Stimulated activated CD8-positive, alpha-beta memory T cell treated with anti-CD3 and anti-CD28 coated beads, Interleukin-4, amount 100 ng/mL, for 4 hours (primary cell): ENCODE results near the gene EFNA2.
A peak's percentile ranks its signal among the peaks of the same experiment; 100 is the strongest.
"Not testable (repeated sequence)": the region's sequence is repeated elsewhere in the genome, so short reads cannot be mapped to it uniquely, and the experiment has no call there.

ENCODE experiments used
- DNase-seq, 2 donors: peaks; one replicate each; pipeline ENCODE4 v3.0.0-alpha.2; 2020; ENCODE audit warnings: low read depth in 2 of 2, low spot score in 1 of 2

Gene EFNA2

GRCh38 chr19:1285737-1286360 lies at the start of gene EFNA2:
Gene EFNA2, plus strand, starts transcription at chr19:1285873. Its CDS starts 296 bp downstream, at chr19:1286169.
- DNase-seq = no peak

DNA sequence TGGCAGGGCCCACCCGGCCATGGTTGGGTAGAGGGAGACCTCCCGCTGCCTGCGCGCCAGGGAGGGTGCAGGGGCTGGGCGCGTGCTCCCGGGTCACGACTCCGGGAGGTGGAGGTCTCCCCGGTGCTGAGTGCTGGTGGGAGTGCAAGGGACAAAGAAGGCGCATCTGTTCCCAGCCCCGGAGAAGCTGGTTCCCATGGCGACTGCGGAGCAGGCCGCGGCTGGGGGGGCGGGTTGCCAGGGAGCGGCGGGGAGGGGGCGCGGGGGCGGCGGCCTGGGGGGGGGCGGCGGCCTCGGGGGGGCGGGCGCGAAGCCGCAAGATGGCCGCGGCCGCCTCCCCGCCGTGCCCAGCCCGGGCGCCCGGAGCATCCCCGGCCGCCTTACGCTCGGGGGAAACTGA lies 49.1 kb upstream of the EFNA2 start:
- DNase-seq = no peak

GRCh38 chr19:1237027-1237659 lies 48.5 kb upstream of the EFNA2 start:
- DNase-seq = no peak

DNA sequence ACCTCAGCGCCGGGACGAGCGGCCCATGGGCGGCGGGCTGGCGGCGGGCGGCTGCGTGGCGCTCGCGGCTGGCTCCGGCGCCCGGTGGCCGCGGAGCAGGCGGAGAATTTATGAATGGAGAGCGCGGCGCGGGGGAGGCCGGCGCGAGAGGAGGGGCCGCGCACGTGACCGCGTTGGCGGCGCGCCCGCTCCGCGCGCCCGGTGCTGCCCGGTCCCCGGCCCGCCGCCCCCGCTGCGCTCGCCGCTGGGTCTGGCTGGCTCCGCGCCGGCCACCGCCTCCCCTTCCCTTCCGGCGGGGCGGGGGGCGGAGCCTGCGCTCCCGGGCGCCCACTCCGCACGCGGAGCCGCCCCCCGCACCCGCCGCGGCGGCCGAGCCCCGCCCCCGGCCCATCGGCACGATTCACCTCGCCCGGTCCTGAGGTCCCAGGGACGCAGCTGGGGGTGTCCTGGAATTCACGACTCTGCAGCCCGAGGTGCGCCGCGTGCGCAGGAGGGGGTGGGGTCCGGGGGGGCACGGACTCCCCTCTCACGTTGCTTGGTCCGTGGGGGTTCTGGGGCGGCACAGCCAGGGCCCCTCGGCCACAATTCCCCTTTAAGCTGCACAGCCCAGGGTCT lies 47.8 kb upstream of the EFNA2 start, which contains the start of gene CBARP:
Gene CBARP (minus strand): TSS at position 252 of the 615 bp plus-strand sequence. CDS start 1,905 bp downstream, outside the sequence.
- DNase-seq = no peak

DNA sequence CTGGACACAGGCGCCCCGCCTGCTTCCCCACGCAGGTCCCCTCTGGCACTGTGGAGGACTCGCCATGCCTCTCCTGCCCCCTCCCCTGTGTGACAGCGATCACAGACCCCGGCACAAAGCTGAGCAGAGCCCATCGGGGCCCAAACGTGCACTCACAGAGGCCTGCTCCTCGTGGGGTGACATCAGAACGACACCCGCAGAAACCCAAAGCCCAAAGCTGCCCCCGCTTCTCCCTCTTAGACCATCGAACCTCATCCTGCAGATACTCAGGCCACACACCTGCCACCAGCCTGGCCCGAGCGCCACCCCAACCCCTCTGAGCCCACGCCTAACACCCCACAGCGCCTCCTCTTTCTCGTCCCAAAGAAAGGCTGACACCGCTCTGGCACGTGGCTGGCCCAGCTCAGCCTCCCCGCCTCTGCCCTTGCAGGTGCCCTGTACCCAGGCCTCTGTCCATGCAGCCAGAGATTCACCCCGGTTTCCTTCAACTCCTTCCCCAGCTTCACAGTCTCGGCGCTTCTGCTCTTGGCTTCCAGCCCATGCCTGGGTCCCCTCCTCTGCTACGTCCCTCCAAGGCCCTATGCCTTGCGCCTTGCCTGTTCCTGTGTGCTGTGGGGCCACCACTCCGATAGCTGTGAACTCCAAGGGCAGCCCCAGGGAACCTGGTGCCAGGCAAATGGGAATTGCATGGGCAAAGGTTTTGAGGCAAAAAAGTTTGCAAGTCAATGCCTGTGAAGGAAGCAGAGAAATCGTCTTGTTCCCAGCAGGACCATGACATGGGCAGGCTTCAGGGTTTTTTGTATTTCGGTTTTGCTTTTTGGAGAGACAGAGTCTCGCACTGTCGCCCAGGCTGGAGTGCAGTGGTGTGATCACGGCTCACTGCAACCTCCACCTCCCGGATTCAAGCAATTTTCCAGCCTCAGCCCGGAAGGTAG lies 47.0 kb upstream of the EFNA2 start:
- no peak for DNase-seq

DNA sequence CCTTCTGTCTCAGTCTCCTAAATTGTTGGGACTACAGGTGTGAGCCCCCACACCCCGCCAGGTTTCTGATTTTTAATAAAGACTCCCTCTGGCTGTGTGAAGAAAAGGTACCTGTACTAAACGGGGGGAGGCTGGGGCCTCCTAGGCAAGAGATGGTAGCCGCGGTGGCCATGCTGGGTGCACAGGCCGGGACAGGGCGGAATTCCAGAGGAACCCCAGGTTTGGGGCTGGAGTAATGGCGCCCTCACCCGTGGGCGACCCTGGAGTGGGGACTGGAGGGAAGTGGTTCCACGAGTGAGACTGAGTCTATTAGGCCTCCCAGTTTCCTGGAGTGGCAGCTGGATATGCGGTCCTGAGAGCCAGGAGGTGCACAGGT lies 46.3 kb upstream of the EFNA2 start:
- DNase-seq = no peak

DNA sequence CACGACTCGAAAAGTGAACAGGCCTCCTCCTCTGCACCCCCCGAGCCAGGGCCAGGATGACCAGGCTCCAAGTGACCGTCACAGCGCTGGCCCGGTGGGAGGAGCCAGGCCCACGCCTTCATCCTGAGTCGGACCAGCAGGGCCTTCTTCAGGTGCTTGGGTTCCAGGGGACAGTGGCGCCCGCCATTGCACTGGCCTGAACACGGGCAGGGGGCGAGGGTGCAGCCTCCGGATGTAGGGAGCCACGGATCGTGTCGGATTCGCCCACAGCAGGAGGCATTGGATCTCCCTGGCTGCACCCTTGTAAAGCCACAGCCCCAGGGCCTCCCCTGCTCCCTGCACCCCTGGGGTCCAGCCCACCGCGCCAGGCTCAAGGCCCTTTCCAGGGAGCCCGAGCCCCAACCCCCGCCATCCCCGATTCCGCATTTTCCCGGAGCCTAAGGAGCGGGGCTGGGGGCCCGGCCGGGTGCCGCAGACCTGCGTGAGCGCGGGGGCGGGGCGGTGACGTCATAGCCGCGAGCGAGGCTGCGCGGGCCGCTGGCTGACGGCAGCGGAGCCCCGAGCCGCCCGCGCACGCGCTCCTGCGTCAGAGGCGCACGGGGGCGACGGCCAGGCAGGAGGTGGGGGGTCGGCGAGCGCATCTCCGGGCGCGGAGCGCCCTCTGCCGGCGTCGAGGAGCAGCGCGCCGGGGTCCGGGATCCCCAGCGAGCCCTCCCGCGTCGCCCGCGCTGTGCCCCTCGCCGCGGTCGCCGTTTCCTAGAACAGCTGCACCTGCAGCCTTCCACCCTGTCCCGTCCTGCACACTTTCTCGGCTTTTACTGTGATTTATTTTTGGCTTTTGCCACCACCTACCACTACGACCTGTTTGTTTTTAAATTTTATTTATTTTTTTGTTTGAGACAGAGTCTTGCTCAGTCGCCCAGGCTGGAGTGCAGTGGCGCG lies 45.6 kb upstream of the EFNA2 start:
- DNase-seq = peak; percentile 81 to 92

- no peak for DNase-seq
Observed at GRCh38 chr19:1240925-1241324, 44.7 kb upstream of the EFNA2 start.

- DNase-seq = peak in 1 of 2 donors; percentile 90
Observed at GRCh38 chr19:1241417-1242095, 44.1 kb upstream of the EFNA2 start, which contains the start of gene ATP5F1D. Gene ATP5F1D, plus strand, starts transcription at chr19:1241751. Its CDS starts 100 bp downstream, at chr19:1241851.

DNA sequence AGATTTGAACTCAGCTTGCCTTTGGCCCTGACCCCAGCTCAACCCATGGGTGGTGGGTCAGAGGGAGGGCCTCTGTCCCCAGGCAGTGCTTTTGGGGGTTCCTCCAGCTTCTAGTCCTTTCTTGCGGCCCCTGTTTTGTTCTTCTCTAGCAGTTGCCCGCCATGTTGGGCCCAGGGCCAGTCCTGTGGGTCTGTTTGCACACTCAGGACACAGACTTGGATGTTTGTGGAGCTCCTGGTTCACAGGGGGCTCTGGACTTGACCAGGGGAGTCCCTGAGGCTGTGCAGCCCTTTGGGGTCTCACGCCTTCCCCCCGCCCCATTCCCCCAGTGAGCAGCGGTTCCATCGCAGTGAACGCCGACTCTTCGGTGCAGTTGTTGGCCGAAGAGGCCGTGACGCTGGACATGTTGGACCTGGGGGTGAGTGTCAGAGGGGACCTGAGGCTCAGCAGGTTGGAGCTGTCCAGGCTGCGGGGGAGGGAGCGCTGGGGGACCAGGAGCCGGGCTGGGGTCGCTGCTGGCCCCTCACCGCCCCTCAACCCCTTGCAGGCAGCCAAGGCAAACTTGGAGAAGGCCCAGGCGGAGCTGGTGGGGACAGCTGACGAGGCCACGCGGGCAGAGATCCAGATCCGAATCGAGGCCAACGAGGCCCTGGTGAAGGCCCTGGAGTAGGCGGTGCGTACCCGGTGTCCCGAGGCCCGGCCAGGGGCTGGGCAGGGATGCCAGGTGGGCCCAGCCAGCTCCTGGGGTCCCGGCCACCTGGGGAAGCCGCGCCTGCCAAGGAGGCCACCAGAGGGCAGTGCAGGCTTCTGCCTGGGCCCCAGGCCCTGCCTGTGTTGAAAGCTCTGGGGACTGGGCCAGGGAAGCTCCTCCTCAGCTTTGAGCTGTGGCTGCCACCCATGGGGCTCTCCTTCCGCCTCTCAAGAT lies 41.6 kb upstream of the EFNA2 start:
- DNase-seq = peak; percentile 76 to 77

DNA sequence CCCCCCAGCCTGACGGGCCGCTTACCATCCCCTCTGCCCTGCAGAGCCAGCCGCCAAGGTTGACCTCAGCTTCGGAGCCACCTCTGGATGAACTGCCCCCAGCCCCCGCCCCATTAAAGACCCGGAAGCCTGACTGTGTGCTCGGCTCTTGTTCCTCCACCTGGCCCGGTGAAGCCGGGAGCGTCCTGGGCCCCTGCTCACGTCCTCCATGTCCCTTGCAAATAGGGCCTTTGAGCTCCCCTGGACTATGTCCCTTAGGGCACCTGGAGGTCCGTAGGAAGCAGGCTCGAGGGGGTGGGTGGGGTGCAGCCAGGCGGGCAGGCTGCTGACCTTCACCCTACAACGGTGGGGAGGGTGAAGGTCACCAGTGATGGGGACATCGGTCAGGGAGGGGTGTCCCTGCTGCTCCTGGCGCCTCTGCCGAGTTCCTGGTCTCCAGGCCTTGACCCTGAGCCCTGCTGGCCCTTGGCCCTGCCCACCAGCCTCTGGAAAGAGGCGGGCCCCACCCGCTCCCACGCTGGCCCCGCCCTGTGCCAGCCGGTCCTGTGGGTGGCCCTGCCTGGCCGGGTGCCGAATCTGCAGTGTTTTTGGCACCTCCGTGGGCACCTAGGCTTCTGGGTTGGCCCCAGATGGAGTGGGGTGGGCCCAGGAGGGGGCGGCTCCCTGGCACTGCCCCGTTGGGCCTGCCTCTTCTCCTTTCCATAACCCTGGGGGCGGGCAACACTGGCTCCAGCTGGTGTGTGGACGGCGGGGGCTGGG lies 40.8 kb upstream of the EFNA2 start:
- DNase-seq = no peak

- no peak for DNase-seq
Observed at GRCh38 chr19:1245494-1246264, 40.0 kb upstream of the EFNA2 start.

DNA sequence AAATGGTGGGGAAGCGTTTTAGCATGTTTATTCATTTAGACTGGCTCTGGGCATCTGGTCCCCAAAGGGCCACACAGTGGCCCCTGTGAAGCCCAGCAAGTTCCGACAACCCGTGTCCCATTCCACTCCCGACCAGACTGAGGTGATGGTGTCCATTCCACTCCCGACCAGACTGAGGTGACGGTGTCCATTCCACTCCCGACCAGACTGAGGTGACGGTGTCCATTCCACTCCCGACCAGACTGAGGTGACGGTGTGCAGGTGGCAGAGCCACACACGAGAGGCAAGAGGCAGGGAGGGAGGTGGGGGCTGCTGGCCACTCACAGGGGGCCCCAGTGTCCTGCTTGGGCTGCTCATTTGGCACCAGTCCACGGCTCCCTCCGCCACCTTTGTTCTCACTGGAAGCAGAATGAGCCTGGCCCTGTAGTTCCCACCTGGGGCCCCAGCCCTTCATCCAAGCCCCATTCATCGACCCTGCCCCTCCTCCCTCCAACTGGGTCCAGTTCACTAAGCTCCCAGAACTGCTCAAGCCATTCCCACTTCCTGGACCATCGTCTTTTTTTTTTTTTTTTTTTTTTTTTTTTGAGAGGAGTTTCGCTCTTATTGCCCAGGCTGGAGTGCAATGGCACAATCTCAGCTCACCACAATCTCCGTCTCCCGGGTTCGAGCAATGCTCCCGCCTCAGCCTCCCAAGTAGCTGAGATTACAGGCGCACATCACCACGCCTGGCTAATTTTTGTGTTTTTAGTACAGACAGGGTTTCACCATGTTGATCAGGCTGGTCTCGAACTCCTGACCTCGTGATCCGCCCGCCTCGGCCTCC lies 39.2 kb upstream of the EFNA2 start:
- DNase-seq = not testable (repeated sequence)

DNA sequence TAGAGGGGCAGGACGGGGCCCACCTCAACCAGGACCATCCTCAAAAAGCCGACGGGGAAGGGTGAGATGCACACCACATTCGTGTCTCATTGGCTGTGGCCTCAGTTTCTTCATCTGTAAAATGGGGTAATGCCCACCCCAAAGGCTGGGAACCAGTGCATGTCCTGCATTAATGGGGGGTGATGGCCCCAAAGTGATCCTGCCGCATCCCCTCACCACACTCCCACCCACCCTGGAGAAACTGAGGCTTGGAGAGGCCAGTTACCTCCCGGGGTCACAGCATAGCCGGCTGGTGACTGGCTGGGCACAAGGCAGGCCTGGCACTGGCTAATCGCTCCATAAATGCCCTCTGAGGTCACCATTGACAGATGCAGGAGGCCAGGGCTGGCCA lies 37.9 kb upstream of the EFNA2 start:
- no peak for DNase-seq

DNA sequence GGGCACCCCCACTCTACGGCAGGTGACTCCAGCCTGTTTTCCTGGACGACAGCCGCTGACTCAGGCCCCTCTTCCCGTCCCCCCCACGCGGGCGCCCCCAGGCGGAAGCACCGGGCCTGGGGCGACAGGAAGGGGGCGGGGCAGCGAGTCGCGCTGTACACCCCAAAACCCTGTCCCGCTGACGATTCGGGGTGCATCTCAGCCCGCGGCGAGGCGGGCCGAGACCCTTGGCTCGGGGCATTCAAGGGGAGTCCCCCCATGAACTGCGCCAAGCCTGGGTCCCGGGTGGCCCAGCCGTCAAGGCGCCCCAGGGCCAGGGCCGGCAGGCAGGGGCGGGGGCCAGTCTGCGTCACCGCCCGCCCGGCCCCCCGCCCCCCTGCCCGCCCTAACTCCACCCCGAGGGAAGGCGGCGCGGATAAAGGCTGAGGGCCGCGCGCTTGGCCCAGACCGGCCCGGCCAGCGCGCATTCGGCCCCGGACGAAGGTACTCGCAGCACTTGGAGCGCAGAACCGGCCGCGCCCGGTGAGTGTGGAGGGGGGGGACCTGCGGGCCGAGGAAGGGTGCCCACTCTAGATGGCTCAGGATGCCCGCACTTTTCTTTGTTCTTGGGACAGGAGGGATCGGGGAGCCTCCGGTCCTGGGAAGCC lies 37.4 kb upstream of the EFNA2 start, which contains the start of gene MIDN:
Gene MIDN (plus strand): TSS at position 445 of the 647 bp plus-strand sequence. CDS start 1,714 bp downstream, outside the sequence.
- peak in 1 of 2 donors; percentile 63 for DNase-seq
